Thoracic aorta (tissue), 2 donors: ENCODE measurements around the gene KRT27. TPM values are rescaled to one million over a fixed set of nuclear protein-coding genes. Genes with fewer than 3 reads are reported as not detected.
"Not testable (repeated sequence)": the region's sequence is repeated elsewhere in the genome, so short reads cannot be mapped to it uniquely, and the experiment has no call there.

Experiments used
- ATAC-seq: fragments of 150-250 bp; one replicate; pipeline ENCODE4 v1.8.0; 2017; ENCODE audit warnings: low read depth; ENCODE audit not compliant: insufficient number of reproducible peaks, low FRiP score
- DNase-seq: peaks from one replicate; pipeline ENCODE4 v3.0.0-alpha.2; 2020; ENCODE audit warnings: low spot score
- H3K27ac ChIP-seq, 2 donors: fragments of 200-600 bp; sonication (generic); 1 replicate in 1 of 2; 2 replicates in 1 of 2; pipeline ENCODE4 v1.5.1; 2016; ENCODE audit warnings: mild to moderate bottlenecking in 2 of 2, moderate library complexity in 2 of 2
- H3K27me3 ChIP-seq: fragments of 200-600 bp; sonication (generic); replicated peaks from 2 replicates; pipeline ENCODE4 v1.6.0; 2016; ENCODE audit warnings: mild to moderate bottlenecking; ENCODE audit not compliant: insufficient read depth
- H3K36me3 ChIP-seq: fragments of 200-600 bp; sonication (generic); one replicate; pipeline ENCODE4 v1.5.1; 2016
- H3K4me1 ChIP-seq, 2 donors: fragments of 200-600 bp; sonication (generic); 1 replicate in 1 of 2; 2 replicates in 1 of 2; pipeline versions ENCODE4 v1.5.1 to v1.6.0; 2016; ENCODE audit warnings: low read depth in 2 of 2, mild to moderate bottlenecking in 1 of 2; ENCODE audit not compliant: control insufficient read depth in 1 of 2
- H3K4me3 ChIP-seq: fragments of 200-600 bp; sonication (generic); 2 replicates; pipeline ENCODE4 v1.5.1; 2016; ENCODE audit warnings: mild to moderate bottlenecking
- H3K9me3 ChIP-seq: fragments of 200-600 bp; sonication (generic); 2 replicates; pipeline ENCODE4 v1.5.1; 2016
- CTCF ChIP-seq: fragments of 200-600 bp; sonication (generic); IDR thresholded peaks from one replicate; pipeline ENCODE4 v1.5.1; 2019; ENCODE audit warnings: antibody characterized with exemption
- total RNA-seq, 2 donors: library from RNA; depleted of rRNA; stranded (reverse); fragments of >200 nt; gene quantifications; one replicate each; pipeline versions ENCODE4 v1.1.0 to v1.2.3, GENCODE V29; 2016

The KRT27 gene
- total RNA-seq, 2 donors from 2014 or later = not detected

- no peak for DNase-seq
- Histone ChIP-seq H3K27me3 (no peaks in the 10 kb centered on the region), H3K4me1 (no peaks in the 10 kb centered on the region), H3K9me3 (peaks cover 10% of the 10 kb centered on the region), H3K36me3 (no peaks in the 10 kb centered on the region), H3K4me3 (no peak within 1 kb of the TSS), H3K27ac (no peak within 1 kb of the TSS)
- no peak for ATAC-seq
- no peak for TF ChIP-seq CTCF
Measured at GRCh38 chr17:40755231-40755630, 27.1 kb downstream of the KRT27 start, which contains the start of gene KRT25. Gene KRT25, minus strand, starts transcription at chr17:40755331. Its CDS starts 60 bp downstream, at chr17:40755271.

- no peak for ATAC-seq
- no peak overlapping the region for H3K4me3 ChIP-seq
- DNase-seq = no peak
Measured at GRCh38 chr17:40753804-40754203, 28.5 kb downstream of the KRT27 start.

GRCh38 chr17:40751065-40751464 lies 31.3 kb downstream of the KRT27 start:
- Histone ChIP-seq H3K9me3 (no peaks in the 10 kb centered on the region), H3K27ac (no peak overlapping the region), H3K4me1 (no peaks in the 10 kb centered on the region), H3K4me3 (no peak overlapping the region), H3K36me3 (no peaks in the 10 kb centered on the region), H3K27me3 (no peaks in the 10 kb centered on the region)
- DNase-seq (no peak), ATAC-seq (no peak)
- no peak for TF ChIP-seq CTCF

More at GRCh38 chr17:40753804-40754203, 28.5 kb downstream of the KRT27 start:
- no peak for TF ChIP-seq CTCF
- no peaks in the 10 kb centered on the region for H3K9me3 ChIP-seq
- H3K4me1 ChIP-seq = no peaks in the 10 kb centered on the region
- H3K36me3 ChIP-seq = no peaks in the 10 kb centered on the region
- no peaks in the 10 kb centered on the region for H3K27me3 ChIP-seq
- H3K27ac ChIP-seq = no peak overlapping the region

GRCh38 chr17:40750391-40750790 lies 32.0 kb downstream of the KRT27 start:
- no peaks in the 10 kb centered on the region for H3K4me1 ChIP-seq
- no peaks in the 10 kb centered on the region for H3K9me3 ChIP-seq
- TF ChIP-seq CTCF = no peak
- ATAC-seq = no peak
- no peak for DNase-seq
- no peak overlapping the region for H3K27ac ChIP-seq
- no peaks in the 10 kb centered on the region for H3K36me3 ChIP-seq
- no peak overlapping the region for H3K4me3 ChIP-seq
- no peaks in the 10 kb centered on the region for H3K27me3 ChIP-seq

- H3K4me3 ChIP-seq, H3K36me3 ChIP-seq, DNase-seq, H3K27me3 ChIP-seq, ATAC-seq, H3K27ac ChIP-seq, H3K9me3 ChIP-seq, H3K4me1 ChIP-seq: not testable (repeated sequence)
Measured at GRCh38 chr17:40748666-40749065, 33.7 kb downstream of the KRT27 start.

- Histone ChIP-seq H3K4me1 (no peaks in the 10 kb centered on the region), H3K27ac (no peak overlapping the region), H3K36me3 (no peaks in the 10 kb centered on the region), H3K9me3 (peaks cover 5% of the 10 kb centered on the region), H3K27me3 (no peaks in the 10 kb centered on the region), H3K4me3 (no peak overlapping the region)
- ATAC-seq (no peak), DNase-seq (no peak)
- no peak for TF ChIP-seq CTCF
Measured at GRCh38 chr17:40738553-40738952, 43.8 kb downstream of the KRT27 start.
